ENCODE results near the gene MED9.

GRCh38 chr17:17535957-17536356, 59.2 kb downstream of the MED9 start:
- no peak for TF ChIP-seq CTCF (IDR thresholded peaks at IDR 0.05; ENCODE audit: low read depth, low read length, poor library complexity, severe bottlenecking)
- TF ChIP-seq EZH2phosphoT487 (IDR thresholded peaks at IDR 0.05; ENCODE audit: borderline replicate concordance, low read length) = no peak
